Activated CD4-positive, alpha-beta memory T cell treated with anti-CD3 and anti-CD28 coated beads, Interleukin-2, amount 10 ng/mL, durations not matched to agents 7 days and 5 days (primary cell): ENCODE data around the gene PNKP. TPM values are rescaled to one million over a fixed set of nuclear protein-coding genes. Genes with fewer than 3 reads are reported as not detected.
A peak's percentile ranks its signal among the peaks of the same experiment; 100 is the strongest.

ENCODE experiments used
- CTCF ChIA-PET: fragments of 350-600 bp; sonication (Branson Sonifier 250); formaldehyde crosslinking; loops from one replicate; lab custom pipeline; 2021; ENCODE audit warnings: antibody characterized with exemption, inconsistent platforms; lab: Charles Lee
- POLR2A ChIA-PET: fragments of 350-600 bp; sonication (Branson Sonifier 250); formaldehyde crosslinking; loops from one replicate; lab custom pipeline; 2021; ENCODE audit warnings: antibody characterized with exemption; lab: Charles Lee
- DNase-seq: peaks from one replicate; pipeline ENCODE4 v3.0.0-alpha.2; 2020
- H3K27ac Mint-ChIP-seq: one replicate; pipeline ENCODE4 v1.8.0; 2021; ENCODE audit warnings: mild to moderate bottlenecking, mixed read lengths
- H3K27me3 Mint-ChIP-seq: one replicate; pipeline ENCODE4 v1.8.0; 2021; ENCODE audit warnings: mixed read lengths
- H3K36me3 Mint-ChIP-seq: one replicate; pipeline ENCODE4 v1.8.0; 2021; ENCODE audit warnings: low read depth, mixed read lengths
- H3K4me1 Mint-ChIP-seq: one replicate; pipeline ENCODE4 v1.8.0; 2021; ENCODE audit warnings: mixed read lengths
- H3K4me3 Mint-ChIP-seq: one replicate; pipeline ENCODE4 v1.8.0; 2021; ENCODE audit warnings: mild to moderate bottlenecking, mixed read lengths
- H3K9me3 Mint-ChIP-seq: one replicate; pipeline ENCODE4 v1.8.0; 2021; ENCODE audit warnings: mixed read lengths
- total RNA-seq, 2 experiments: library from RNA; stranded (reverse); gene quantifications; one replicate each; pipeline ENCODE4 v1.2.3, GENCODE V29; 2021

Gene PNKP
- total RNA-seq, 2 experiments from 2014 or later = 121 to 129 TPM

DNA sequence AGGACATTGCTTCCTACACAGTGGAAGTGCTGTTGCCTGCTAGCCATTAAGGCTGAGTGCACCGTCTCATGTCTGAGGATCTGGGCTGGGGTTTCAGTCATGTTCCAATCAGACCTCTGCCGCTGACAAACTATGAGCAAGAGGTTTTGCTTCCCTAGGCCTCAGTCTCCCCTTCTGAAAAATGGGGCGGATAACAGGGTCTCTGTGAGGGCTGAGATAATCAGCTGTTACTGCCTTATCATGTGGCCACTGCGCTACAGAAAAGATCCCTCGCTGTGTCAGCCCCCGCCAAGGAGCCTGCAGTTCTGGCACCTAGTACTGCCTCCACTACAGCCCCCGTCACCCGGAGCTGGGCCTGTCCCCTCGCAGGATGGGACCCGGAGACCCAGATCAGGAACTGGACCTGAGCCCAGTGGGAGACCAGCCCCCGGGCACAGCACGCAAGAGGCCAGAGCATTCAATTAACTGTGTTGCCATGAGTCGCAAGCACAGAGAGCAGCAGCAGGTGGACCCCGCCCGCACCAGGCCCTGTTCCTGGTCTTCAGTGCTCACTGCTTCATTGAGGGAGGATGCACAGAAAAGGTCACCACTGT is 3.0 kb upstream of the PNKP start:
- H3K4me3 Mint-ChIP-seq = no peak overlapping the region
- H3K27ac Mint-ChIP-seq = no peak overlapping the region
- ChIA-PET CTCF (no interaction called here), POLR2A (interaction anchor here (1.3 to 4.9 kb wide), 4 partner anchors 19 to 59 kb away, joined by 4 to 48 read pairs (median 7); partner anchors contain the start of genes ATF5, NUP62 and PTOV1)
- peaks cover 46% of the 10 kb centered on the region for H3K4me1 Mint-ChIP-seq
- H3K9me3 Mint-ChIP-seq = no peaks in the 10 kb centered on the region
- DNase-seq = no peak
- H3K27me3 Mint-ChIP-seq = no peaks in the 10 kb centered on the region
- peaks cover 20% of the 10 kb centered on the region for H3K36me3 Mint-ChIP-seq

DNA sequence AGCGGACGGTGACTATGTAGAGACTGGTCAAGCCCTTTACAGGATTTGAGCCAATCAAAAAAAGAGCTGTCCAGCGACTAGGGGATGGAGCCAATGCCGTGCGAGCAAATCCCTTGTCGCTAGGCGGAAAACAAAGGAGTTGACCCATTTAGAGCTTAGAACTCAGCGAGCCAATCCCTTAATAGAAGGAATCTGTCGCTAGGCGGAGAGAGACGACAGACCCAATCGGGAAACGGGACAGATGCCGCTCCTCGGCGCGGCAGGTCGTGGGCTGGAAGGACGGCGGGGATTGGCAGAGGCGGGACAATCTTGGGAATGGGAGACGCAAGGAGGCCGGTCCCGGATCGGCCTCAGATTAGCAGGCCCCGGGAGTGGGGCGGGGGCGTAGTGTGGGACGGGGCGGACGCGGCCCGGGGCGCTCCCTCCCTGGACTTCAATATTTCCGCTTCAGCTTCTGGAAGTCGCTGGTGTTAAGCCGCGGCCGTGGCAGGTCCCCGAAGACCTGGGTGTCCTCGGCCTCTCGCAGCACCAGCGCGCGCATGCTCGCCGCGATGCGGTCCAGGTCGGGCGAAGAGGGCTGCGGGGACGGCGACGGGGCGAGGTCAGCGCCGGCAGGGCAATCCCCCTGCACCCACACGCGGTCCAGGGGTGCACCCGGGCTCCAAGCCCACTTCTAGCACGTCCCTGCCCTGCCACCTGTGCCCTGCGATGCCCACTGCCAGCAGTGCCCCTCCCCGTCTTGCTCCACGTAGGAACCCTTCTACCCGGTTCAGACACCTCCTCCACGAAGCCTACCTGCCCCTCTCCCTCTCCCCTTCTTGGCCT is 2.3 kb upstream of the PNKP start:
- CTCF ChIA-PET = interaction anchor here (0.5 to 1.3 kb wide), 7 partner anchors 17 to 103 kb away, joined by 3 to 5 read pairs (median 3); partner anchors contain the start of genes AP2A1, FUZ and PTOV1
- no peaks in the 10 kb centered on the region for H3K9me3 Mint-ChIP-seq
- H3K36me3 Mint-ChIP-seq = peaks cover 27% of the 10 kb centered on the region
- DNase-seq = peak; percentile 94
- H3K27ac Mint-ChIP-seq = no peak overlapping the region
- no peak overlapping the region for H3K4me3 Mint-ChIP-seq
- POLR2A ChIA-PET = interaction anchor here (0.8 to 4.9 kb wide), 10 partner anchors 7 to 133 kb away, joined by 3 to 48 read pairs (median 4); partner anchors contain the start of genes AKT1S1, ATF5, FUZ and NUP62
- H3K4me1 Mint-ChIP-seq = peaks cover 46% of the 10 kb centered on the region
- no peaks in the 10 kb centered on the region for H3K27me3 Mint-ChIP-seq

DNA sequence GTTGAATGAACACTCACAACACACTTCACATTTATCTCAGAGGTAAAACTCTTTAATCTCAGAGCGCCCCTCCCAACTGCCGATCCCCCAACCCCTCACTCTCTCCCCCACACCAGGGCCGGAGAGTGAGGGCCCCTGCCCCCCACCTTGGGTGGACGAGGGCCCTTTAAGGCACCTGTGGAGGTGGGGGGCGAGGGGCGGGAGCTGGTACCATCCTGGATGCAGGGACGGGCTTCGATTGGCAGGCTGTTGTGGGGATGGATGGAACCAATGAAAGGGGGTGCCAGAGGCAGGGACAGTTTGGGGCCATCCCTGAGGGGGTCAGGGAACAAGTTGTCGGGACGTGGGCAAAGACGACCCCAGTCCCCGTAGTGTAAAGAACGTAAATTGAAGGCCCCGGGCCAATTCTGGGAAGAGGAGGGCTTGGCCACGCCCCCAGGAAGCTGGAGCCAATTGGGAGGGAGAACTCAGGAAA is 1.7 kb upstream of the PNKP start:
- Mint-ChIP-seq H3K4me1 (peaks cover 48% of the 10 kb centered on the region), H3K4me3 (no peak overlapping the region), H3K27me3 (no peaks in the 10 kb centered on the region), H3K27ac (no peak overlapping the region), H3K9me3 (no peaks in the 10 kb centered on the region), H3K36me3 (peaks cover 33% of the 10 kb centered on the region)
- DNase-seq = no peak
- ChIA-PET CTCF (interaction anchor here (0.7 to 1.3 kb wide), 6 partner anchors 18 to 102 kb away, joined by 3 to 5 read pairs (median 3); partner anchors contain the start of genes AP2A1, FUZ and PTOV1), POLR2A (interaction anchor here (0.8 to 4.9 kb wide), 11 partner anchors 8 to 134 kb away, joined by 3 to 48 read pairs (median 4); partner anchors contain the start of genes AKT1S1, ATF5, FUZ and NUP62)

DNA sequence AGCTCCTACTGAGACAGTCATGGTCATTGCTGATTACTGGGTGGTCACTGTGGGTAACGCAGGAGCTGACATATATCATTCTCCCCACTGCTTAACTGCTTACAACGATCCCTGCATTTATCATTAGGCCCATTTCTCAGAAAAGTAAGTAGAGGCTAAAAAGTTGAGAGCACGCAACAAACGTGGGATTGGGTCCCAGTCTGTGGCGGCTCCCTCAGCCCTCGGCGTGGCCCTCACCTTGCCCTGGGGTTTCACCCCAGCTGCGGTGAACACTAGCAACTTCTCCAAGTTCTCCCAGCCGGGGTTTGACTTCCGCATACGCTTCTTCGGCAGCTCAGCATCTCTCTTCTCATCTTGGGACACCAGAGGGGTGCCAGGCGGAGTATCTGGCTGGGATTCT is 2.5 kb downstream of the PNKP start:
- Mint-ChIP-seq H3K9me3 (no peaks in the 10 kb centered on the region), H3K27me3 (no peaks in the 10 kb centered on the region), H3K4me1 (peaks cover 31% of the 10 kb centered on the region), H3K27ac (no peak overlapping the region), H3K4me3 (no peak overlapping the region), H3K36me3 (peaks cover 50% of the 10 kb centered on the region)
- CTCF ChIA-PET = interaction anchor here (0.7 to 1.3 kb wide), 3 partner anchors 14 to 1076 kb away, joined by 3 to 4 read pairs (median 3); partner anchors contain the start of gene PTOV1
- DNase-seq = no peak
- POLR2A ChIA-PET = interaction anchor here (1.1 to 3.4 kb wide), 5 partner anchors 10 to 99 kb away, joined by 3 to 18 read pairs (median 7); partner anchors contain the start of genes AKT1S1, FUZ, PTOV1 and TBC1D17

DNA sequence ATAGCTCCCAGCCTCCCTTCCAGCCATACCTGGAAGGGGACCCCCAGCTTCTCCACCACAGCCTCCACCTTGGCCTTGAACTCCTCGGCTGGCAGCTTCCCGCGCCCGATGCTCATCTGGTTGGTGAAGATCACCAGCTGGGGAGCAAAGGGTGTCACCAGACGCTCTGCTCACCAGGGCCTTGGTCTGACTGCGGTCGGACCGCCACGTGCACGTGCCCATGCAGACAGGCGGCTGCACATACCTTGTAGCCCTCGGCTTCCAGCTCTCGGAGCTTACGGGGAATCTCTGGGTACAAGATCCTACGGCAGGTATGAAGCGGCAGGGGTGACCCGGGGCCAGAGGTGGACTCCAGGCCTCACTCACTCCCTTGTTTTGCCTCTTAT is 3.4 kb downstream of the PNKP start:
- H3K27me3 Mint-ChIP-seq = no peaks in the 10 kb centered on the region
- no peak overlapping the region for H3K4me3 Mint-ChIP-seq
- no peaks in the 10 kb centered on the region for H3K9me3 Mint-ChIP-seq
- DNase-seq = no peak
- peaks cover 31% of the 10 kb centered on the region for H3K4me1 Mint-ChIP-seq
- H3K36me3 Mint-ChIP-seq = peaks cover 53% of the 10 kb centered on the region
- CTCF ChIA-PET = no interaction called here
- H3K27ac Mint-ChIP-seq = no peak overlapping the region
- POLR2A ChIA-PET = interaction anchor here (0.6 to 3.4 kb wide), 4 partner anchors 10 to 89 kb away, joined by 3 to 18 read pairs (median 6); partner anchors contain the start of genes AKT1S1, PTOV1 and TBC1D17

DNA sequence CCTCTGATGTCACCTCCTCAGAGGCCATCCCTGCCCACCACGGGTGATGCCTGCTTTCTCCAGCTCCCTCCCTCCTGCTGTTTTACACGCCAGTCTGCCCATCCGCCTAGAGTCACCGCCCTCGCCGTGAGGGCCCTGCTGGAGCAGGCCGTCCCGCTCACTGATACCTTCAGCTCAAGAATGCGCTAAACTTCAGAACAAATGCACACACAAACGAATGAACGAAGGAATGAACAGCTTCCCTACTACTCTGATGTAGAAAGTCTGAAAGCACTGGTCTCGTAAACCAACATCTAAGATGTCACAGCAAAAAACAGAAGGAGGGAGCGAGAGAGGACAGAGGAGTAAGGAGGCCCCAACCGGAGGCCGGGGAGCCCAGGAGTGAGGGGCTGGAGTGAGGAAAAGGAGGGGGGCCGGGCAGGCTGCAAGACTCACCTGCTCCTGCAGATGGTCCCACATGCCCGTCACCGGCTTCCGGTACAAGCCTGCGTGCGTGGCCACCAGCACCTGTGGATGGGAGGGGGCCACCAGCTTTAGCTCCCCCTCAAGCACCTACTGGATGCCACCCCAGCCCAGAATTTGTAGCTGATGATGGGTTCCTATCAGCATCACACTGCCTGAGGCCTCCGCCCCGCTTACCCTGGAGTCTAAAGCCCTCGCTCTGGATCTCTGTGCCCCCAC is 4.0 kb downstream of the PNKP start:
- CTCF ChIA-PET = no interaction called here
- H3K4me1 Mint-ChIP-seq = peaks cover 31% of the 10 kb centered on the region
- no peak overlapping the region for H3K4me3 Mint-ChIP-seq
- no peaks in the 10 kb centered on the region for H3K27me3 Mint-ChIP-seq
- peaks cover 56% of the 10 kb centered on the region for H3K36me3 Mint-ChIP-seq
- H3K9me3 Mint-ChIP-seq = no peaks in the 10 kb centered on the region
- DNase-seq = no peak
- H3K27ac Mint-ChIP-seq = no peak overlapping the region
- POLR2A ChIA-PET = interaction anchor here (0.6 to 1.7 kb wide), 3 partner anchors 10 to 89 kb away, joined by 3 to 8 read pairs (median 3); partner anchors contain the start of gene PTOV1

DNA sequence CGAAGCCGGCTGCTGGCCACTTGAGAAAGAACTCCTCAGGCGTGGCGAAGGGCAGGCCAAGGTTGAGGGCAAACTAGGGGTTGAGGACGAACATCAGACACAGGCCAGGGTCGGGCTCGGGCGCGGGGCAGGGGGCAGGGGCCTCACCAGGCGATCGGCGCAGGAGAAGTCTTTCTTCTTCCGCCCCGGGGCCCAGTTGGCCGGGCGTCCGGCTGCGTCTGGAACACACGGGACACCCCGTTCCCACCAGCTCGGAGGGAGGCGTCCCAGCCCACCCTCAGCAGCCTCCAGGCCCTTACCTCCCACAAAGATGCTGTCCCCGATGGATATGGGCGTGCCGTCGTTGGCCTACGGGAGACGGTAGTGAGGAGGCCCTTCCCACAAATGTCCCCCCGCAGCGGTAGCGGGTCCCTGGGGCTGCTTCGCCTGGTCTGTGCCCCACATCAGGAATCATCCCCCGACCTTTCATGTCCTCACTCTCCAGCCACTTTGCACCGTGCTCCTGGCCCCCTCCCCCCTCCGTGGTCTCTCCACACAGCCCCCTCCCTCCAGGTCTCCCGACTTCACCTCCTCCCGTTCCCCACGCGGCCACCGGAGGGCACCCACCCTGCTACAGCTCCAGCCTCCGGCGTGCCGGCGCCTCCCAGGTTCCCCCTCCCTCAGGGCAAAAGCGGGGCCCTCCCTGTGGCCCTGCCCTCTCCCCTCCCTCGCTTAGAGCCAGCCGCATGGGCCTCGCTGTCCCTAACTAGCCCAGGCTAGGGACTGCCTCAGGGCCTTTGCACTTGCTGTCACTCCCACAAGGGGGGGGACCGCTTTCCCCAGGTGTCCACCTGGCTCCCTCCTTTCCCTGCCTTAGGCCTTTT is 4.8 kb downstream of the PNKP start:
- Mint-ChIP-seq H3K4me3 (no peak overlapping the region), H3K27me3 (no peaks in the 10 kb centered on the region), H3K9me3 (no peaks in the 10 kb centered on the region), H3K4me1 (peaks cover 31% of the 10 kb centered on the region), H3K36me3 (peaks cover 56% of the 10 kb centered on the region), H3K27ac (no peak overlapping the region)
- CTCF ChIA-PET = no interaction called here
- POLR2A ChIA-PET = no interaction called here
- no peak for DNase-seq

DNA sequence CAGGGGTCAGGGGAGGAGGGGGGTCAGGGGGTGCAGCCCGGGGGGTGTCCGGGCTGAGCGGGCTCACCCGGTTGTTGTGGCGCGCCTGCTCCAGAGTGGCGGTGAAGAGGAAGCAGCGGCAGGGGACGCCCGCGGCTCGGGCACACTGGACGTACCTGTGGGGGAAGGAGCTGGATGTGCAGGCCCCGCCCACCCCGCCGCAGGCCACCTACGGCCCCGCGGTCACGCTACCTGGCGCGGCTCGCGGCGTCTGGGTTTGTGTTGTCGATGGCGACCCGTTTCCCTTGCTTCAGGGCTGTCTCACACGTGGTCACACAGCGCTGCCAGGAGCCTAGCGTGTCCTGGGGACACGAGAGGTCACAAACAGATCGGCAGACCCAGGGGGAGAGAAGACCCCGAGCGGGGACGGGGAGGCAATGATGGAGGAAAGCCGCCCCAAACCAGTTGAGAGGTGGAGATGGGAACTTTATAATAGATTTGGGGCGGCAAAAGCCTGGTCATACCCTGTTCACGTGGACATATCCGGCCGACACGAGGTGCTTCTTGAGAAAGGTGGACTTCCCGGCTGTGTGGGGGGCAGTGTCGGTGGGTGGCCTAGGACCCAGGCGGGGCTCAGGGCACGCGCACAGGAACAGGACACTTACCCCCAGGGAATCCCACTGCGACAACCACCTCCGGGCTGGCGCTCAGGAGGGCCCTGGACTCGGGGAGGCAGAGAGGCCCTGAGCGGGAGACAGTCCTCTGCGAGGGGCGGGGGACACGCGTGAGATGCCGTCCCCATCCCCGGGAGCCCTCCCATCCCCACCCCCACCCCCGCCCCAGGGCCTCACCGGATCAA is 5.6 kb downstream of the PNKP start:
- Mint-ChIP-seq H3K9me3 (no peaks in the 10 kb centered on the region), H3K27ac (no peak overlapping the region)

DNA sequence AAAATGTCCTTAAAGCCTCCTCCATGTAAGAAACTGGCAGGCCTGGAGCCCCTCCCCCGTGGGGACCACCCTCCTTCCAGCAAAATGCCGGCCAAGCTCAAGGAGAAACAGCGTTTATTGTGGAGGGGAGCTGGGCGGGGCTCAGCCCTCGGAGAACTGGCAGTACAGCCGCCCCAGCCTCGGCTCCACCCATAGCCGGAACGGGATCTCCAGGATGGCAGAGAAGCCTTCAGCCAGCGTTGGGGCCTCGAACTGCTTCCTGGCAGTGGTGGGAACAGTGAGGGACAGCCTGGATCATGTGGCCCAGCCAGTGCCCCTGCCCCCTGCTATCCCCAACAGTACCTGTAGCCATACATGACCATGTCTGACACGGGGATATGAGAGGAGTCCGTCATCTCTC is 6.3 kb downstream of the PNKP start:
- no peak overlapping the region for H3K4me3 Mint-ChIP-seq
- CTCF ChIA-PET = no interaction called here
- no peak for DNase-seq
- POLR2A ChIA-PET = interaction anchor here (0.6 to 1.2 kb wide), 3 partner anchors 10 to 40 kb away, joined by 3 to 4 read pairs (median 3); partner anchors contain the start of genes IL4I1 and PTOV1
- peaks cover 24% of the 10 kb centered on the region for H3K4me1 Mint-ChIP-seq
- H3K36me3 Mint-ChIP-seq = peaks cover 46% of the 10 kb centered on the region
- no peak overlapping the region for H3K27ac Mint-ChIP-seq
- H3K9me3 Mint-ChIP-seq = no peaks in the 10 kb centered on the region
- no peaks in the 10 kb centered on the region for H3K27me3 Mint-ChIP-seq

More for the DNA sequence above, 5.6 kb downstream of the PNKP start:
- peaks cover 30% of the 10 kb centered on the region for H3K4me1 Mint-ChIP-seq
- DNase-seq = no peak
- ChIA-PET CTCF (no interaction called here), POLR2A (interaction anchor here (0.6 to 1.0 kb wide), 2 partner anchors 35 to 41 kb away, joined by 3 to 4 read pairs; partner anchors contain the start of gene IL4I1)
- peaks cover 52% of the 10 kb centered on the region for H3K36me3 Mint-ChIP-seq
- no peaks in the 10 kb centered on the region for H3K27me3 Mint-ChIP-seq
- H3K4me3 Mint-ChIP-seq = no peak overlapping the region

DNA sequence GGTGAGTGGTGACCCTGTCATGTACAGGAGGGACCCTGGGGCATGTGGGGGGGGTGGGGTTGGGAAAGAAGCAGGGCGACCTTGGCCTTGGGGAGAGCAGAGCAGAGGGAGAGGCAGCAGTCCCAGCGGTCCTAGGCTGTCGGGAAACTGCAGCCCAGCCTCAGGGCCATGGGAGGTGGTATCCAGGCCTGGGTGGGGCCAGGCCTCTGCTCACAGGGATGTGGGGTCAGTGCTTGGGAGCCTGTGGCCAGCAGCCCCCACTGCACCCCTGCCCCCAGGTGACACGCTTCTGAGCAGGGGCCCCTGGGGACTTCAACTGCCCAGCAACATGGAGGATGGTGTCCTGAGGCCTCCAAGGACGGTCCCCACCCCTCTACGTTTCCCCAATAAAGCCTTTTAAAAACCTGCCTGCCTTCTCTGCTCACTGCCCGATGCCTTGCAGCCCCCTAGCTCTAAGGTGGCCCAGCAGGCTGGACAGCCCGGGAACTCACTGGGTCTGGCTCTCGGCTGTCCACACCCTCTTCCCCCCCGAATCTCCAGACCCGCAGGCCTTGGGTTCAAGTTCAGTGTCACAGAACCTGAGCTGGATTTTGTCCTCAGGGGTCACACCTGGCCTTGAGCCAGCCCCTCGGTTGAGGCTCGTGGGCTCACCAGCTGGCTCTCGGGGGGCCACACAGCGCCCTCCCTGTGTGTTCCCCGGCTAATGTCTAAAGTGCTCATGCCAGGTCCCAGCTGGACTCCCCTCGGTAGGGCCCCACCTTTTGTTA is 6.9 kb downstream of the PNKP start:
- peaks cover 42% of the 10 kb centered on the region for H3K36me3 Mint-ChIP-seq
- no peak overlapping the region for H3K4me3 Mint-ChIP-seq
- no peak overlapping the region for H3K27ac Mint-ChIP-seq
- H3K4me1 Mint-ChIP-seq = peaks cover 18% of the 10 kb centered on the region
- ChIA-PET CTCF (no interaction called here), POLR2A (interaction anchor here (1.0 to 1.2 kb wide), 2 partner anchors 10 to 37 kb away, joined by 3 to 4 read pairs; partner anchors contain the start of genes IL4I1 and PTOV1)
- DNase-seq = no peak
- H3K9me3 Mint-ChIP-seq = no peaks in the 10 kb centered on the region
- no peaks in the 10 kb centered on the region for H3K27me3 Mint-ChIP-seq
